Activated CD4-positive, alpha-beta T cell treated with anti-CD3 and anti-CD28 coated beads, Interleukin-10, Interleukin-2, amounts not matched to agents 100 ng/mL and 50 ng/mL, durations not matched to agents 16 hours and 8 hours (primary cell): Measurements from ENCODE around the gene FAM200C.

ENCODE experiments used
- DNase-seq: peaks from one replicate; pipeline ENCODE4 v3.0.0-alpha.2; 2020

FAM200C gene

GRCh38 chr5:160366230-160366629 lies 33.6 kb downstream of the FAM200C start:
- DNase-seq: no peak

- DNase-seq: no peak
Observed at GRCh38 chr5:160363660-160364395, 36.0 kb downstream of the FAM200C start.

- no peak for DNase-seq
Observed at GRCh38 chr5:160363211-160363610, 36.6 kb downstream of the FAM200C start.

- no peak for DNase-seq
Observed at GRCh38 chr5:160361624-160362228, 38.1 kb downstream of the FAM200C start.

GRCh38 chr5:160360310-160360709 lies 39.5 kb downstream of the FAM200C start:
- no peak for DNase-seq

- DNase-seq: no peak
Observed at GRCh38 chr5:160359816-160360215, 40.0 kb downstream of the FAM200C start.

- no peak for DNase-seq
Observed at GRCh38 chr5:160359242-160359641, 40.6 kb downstream of the FAM200C start.

- no peak for DNase-seq
Observed at GRCh38 chr5:160357861-160358411, 41.9 kb downstream of the FAM200C start.

- no peak for DNase-seq
Observed at GRCh38 chr5:160357394-160357793, 42.5 kb downstream of the FAM200C start.

GRCh38 chr5:160356550-160357347 lies 43.1 kb downstream of the FAM200C start:
- DNase-seq: no peak

GRCh38 chr5:160354666-160355065 lies 45.2 kb downstream of the FAM200C start:
- no peak for DNase-seq

- no peak for DNase-seq
Observed at GRCh38 chr5:160353379-160353778, 46.5 kb downstream of the FAM200C start.

GRCh38 chr5:160352308-160352707 lies 47.5 kb downstream of the FAM200C start:
- DNase-seq: no peak

GRCh38 chr5:160349935-160350303 lies 49.9 kb downstream of the FAM200C start:
- DNase-seq: no peak

GRCh38 chr5:160349249-160349934 lies 50.5 kb downstream of the FAM200C start:
- DNase-seq: no peak

GRCh38 chr5:160348080-160348479 lies 51.8 kb downstream of the FAM200C start:
- DNase-seq: no peak

- DNase-seq: no peak
Observed at GRCh38 chr5:160347448-160347847, 52.4 kb downstream of the FAM200C start.
